Measurements from ENCODE around the gene HMGN2. TPM values are rescaled to one million over a fixed set of nuclear protein-coding genes. Genes with fewer than 3 reads are reported as not detected.

The HMGN2 gene
- total and polyA plus RNA-seq, 2 experiments from 2014 or later: 330 to 1,122 TPM

- peaks cover 40% of the 10 kb centered on the region for H3K4me1 Mint-ChIP-seq
- peaks cover 41% of the 10 kb centered on the region for H3K36me3 Mint-ChIP-seq (ENCODE audit: low read depth)
- peak within 1 kb of the TSS; percentile 94 for H3K27ac ChIP-seq (ENCODE audit: low read depth)
- no peaks in the 10 kb centered on the region for H3K9me3 Mint-ChIP-seq
- H3K4me3 Mint-ChIP-seq: peak within 1 kb of the TSS; percentile 97
- peak within 1 kb of the TSS; percentile 35; the same call in 1 of the 2 replicates for H2AFZ ChIP-seq
- peak within 1 kb of the TSS; percentile 86 for H3K4me2 ChIP-seq
- H3K4me3 ChIP-seq: peak within 1 kb of the TSS; percentile 74
- H3F3A ChIP-seq (replicated peaks; ENCODE audit: low read depth): peaks cover 39% of the 10 kb centered on the region
- peak; percentile 98 for DNase-seq (ENCODE audit: low spot score)
- peaks cover 12% of the 10 kb centered on the region for H3K36me3 ChIP-seq (ENCODE audit: insufficient read depth)
- peaks cover 42% of the 10 kb centered on the region for H3K4me1 ChIP-seq (ENCODE audit: insufficient read depth)
- H3K27me3 ChIP-seq (ENCODE audit: insufficient read depth): no peaks in the 10 kb centered on the region
- H3K27me3 Mint-ChIP-seq (ENCODE audit: insufficient read depth, low read depth, poor library complexity): peaks cover 18% of the 10 kb centered on the region
- peak; percentile 88 for ATAC-seq
- H3K79me2 ChIP-seq (replicated peaks; ENCODE audit: insufficient read depth): peaks cover 25% of the 10 kb centered on the region
- TF ChIP-seq POLR2AphosphoS5 (IDR thresholded peaks at IDR 0.05; ENCODE audit: low read depth): peak; percentile 93
- TF ChIP-seq CREB1 (CRISPR knock-in tag; IDR thresholded peaks at IDR 0.05; ENCODE audit: low read depth): peak; percentile 99
- TF ChIP-seq ETS1 (IDR thresholded peaks at IDR 0.05): 0 out of 2 replicates have a peak, but pooled peaks have one; percentile 66
- no peak for TF ChIP-seq REST (IDR thresholded peaks at IDR 0.05; ENCODE audit: unreplicated experiment)
- no peaks in the 10 kb centered on the region for H3K9me2 ChIP-seq (ENCODE audit: insufficient read depth)
- peak within 1 kb of the TSS; percentile 98 for H3K27ac Mint-ChIP-seq
- H4K20me1 ChIP-seq (replicated peaks; ENCODE audit: insufficient read depth): peaks cover 15% of the 10 kb centered on the region
These were observed 40.1 kb upstream of the HMGN2 start, which contains the start of gene DHDDS for GRCh38 chr1:26431979-26432695. Gene DHDDS, plus strand, starts transcription at chr1:26432321. Its CDS starts 625 bp downstream, at chr1:26432946.

- Histone ChIP-seq H2AFZ (no peak overlapping the region), H3K27ac (ENCODE audit: low read depth) (peak overlapping the region; percentile 57)
- peak overlapping the region; percentile 97 for H3K4me3 Mint-ChIP-seq
- TF ChIP-seq EZH2phosphoT487 (IDR thresholded peaks at IDR 0.05; ENCODE audit: unreplicated experiment): no peak
- no peak for TF ChIP-seq ETS1 (IDR thresholded peaks at IDR 0.05)
- TF ChIP-seq REST (IDR thresholded peaks at IDR 0.05; ENCODE audit: unreplicated experiment): no peak
- no peak for TF ChIP-seq EZH2 (IDR thresholded peaks at IDR 0.05; ENCODE audit: low read depth, unreplicated experiment)
- TF ChIP-seq ZNF331 (CRISPR knock-in tag; IDR thresholded peaks at IDR 0.05; ENCODE audit: low read depth): no peak
- TF ChIP-seq CTCF (conservative IDR thresholded peaks at IDR 0.05; ENCODE audit: low read depth in 2 of 2): no peak
- no peak for TF ChIP-seq NANOG (IDR thresholded peaks at IDR 0.05; ENCODE audit: borderline replicate concordance)
- TF ChIP-seq POLR2AphosphoS5 (IDR thresholded peaks at IDR 0.05; ENCODE audit: low read depth): no peak
- no peak for TF ChIP-seq STAT1 (IDR thresholded peaks at IDR 0.05; ENCODE audit: unreplicated experiment)
- no peak for TF ChIP-seq ZNF114 (CRISPR knock-in tag; IDR thresholded peaks at IDR 0.05)
These were observed 39.4 kb upstream of the HMGN2 start for GRCh38 chr1:26432793-26433192.

More at GRCh38 chr1:26432793-26433192, 39.4 kb upstream of the HMGN2 start:
- H3K9me3 Mint-ChIP-seq: no peaks in the 10 kb centered on the region
- H3K36me3 Mint-ChIP-seq (ENCODE audit: low read depth): peaks cover 34% of the 10 kb centered on the region
- H3K4me1 Mint-ChIP-seq: peaks cover 33% of the 10 kb centered on the region
- no peaks in the 10 kb centered on the region for H3K27me3 ChIP-seq (ENCODE audit: insufficient read depth)
- H3K27me3 Mint-ChIP-seq (ENCODE audit: insufficient read depth, low read depth, poor library complexity): peaks cover 18% of the 10 kb centered on the region
- peaks cover 33% of the 10 kb centered on the region for H3F3A ChIP-seq (replicated peaks; ENCODE audit: low read depth)
- H4K20me1 ChIP-seq (replicated peaks; ENCODE audit: insufficient read depth): peaks cover 9% of the 10 kb centered on the region
- H3K9me2 ChIP-seq (ENCODE audit: insufficient read depth): no peaks in the 10 kb centered on the region
- no peak overlapping the region; the same call in 1 of the 2 replicates for H3K27ac Mint-ChIP-seq
- peak overlapping the region; percentile 86 for H3K4me2 ChIP-seq
- H3K36me3 ChIP-seq (ENCODE audit: insufficient read depth): peaks cover 5% of the 10 kb centered on the region
- DNase-seq (ENCODE audit: low spot score) (no peak), ATAC-seq (no peak)
- peak overlapping the region; percentile 74 for H3K4me3 ChIP-seq
- H3K79me2 ChIP-seq (replicated peaks; ENCODE audit: insufficient read depth): peaks cover 21% of the 10 kb centered on the region
- peaks cover 35% of the 10 kb centered on the region for H3K4me1 ChIP-seq (ENCODE audit: insufficient read depth)
